Amniotic epithelial cell (primary cell): Measurements from ENCODE around the gene CDK15.

Experiments used
- DNase-seq: peaks from one replicate; pipeline ENCODE4 v3.0.0-alpha.2; 2010; ENCODE audit warnings: low read depth

The CDK15 gene

GRCh38 chr2:201866643-201867473 is 60.5 kb downstream of the CDK15 start:
- DNase-seq: no peak

- DNase-seq: no peak
These were observed 65.1 kb downstream of the CDK15 start for GRCh38 chr2:201871471-201871870.

- DNase-seq: no peak
These were observed 66.3 kb downstream of the CDK15 start for GRCh38 chr2:201872591-201872990.

GRCh38 chr2:201879996-201880395 is 73.7 kb downstream of the CDK15 start:
- DNase-seq: no peak

DNA sequence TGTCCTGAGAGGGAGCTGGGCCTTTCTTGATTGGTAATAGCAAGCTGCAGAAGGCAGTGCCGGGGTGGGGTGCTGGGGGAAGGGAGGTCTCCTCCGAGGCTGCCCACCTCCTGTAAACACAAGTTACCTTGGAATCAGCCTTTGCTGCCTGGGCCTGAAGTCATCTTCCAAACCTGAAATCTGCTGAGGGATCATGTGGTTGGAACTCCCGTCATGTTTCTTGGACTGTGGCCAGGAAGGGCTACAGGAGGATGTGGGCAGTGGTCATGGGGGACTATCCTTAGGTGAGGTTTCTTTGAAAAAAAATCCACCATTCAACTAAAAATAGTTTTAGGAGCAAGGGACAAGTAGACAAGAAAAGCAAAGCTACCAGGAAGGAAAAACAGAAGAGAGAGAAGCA is 74.2 kb downstream of the CDK15 start:
- peak; percentile 21 for DNase-seq

GRCh38 chr2:201880993-201881611 is 74.8 kb downstream of the CDK15 start:
- no peak for DNase-seq

- DNase-seq: no peak
These were observed 75.4 kb downstream of the CDK15 start for GRCh38 chr2:201881741-201882140.

DNA sequence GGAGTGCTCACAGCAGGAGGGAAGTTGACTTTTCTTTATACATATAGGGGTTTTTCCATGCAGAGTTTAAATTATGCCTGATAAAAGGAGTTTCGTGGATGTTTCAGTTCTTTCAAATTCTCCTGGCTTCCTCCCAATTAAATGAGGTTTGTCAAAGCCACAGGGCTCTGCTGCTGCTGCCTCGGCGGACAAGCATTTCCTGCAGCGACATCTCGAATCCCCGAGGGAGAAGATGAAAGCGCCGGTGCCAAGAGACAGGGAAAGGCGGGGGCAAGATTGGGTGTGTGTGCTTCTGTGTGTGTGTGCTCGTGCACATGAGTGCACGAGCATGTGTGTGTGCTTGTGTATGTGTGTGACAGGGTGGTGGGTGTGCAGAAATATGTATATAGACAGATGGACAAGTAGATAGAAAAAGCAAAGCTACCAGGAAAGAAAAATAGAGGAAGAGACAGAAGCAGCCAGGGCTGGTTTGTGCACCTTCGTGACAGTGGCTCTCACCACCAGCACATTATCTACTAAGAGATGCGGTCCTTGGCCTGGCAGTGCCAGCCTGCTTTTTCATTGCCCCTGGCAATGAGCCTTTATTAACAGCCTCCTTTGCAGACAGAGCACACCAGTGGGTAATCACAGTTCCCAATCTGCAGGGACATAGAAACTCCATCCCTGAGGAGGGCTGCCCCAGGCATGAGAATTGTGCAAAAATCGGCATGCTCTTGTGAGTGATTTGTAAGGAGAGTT is 76.2 kb downstream of the CDK15 start:
- DNase-seq: no peak

- no peak for DNase-seq
These were observed 77.5 kb downstream of the CDK15 start for GRCh38 chr2:201883606-201884369.

DNA sequence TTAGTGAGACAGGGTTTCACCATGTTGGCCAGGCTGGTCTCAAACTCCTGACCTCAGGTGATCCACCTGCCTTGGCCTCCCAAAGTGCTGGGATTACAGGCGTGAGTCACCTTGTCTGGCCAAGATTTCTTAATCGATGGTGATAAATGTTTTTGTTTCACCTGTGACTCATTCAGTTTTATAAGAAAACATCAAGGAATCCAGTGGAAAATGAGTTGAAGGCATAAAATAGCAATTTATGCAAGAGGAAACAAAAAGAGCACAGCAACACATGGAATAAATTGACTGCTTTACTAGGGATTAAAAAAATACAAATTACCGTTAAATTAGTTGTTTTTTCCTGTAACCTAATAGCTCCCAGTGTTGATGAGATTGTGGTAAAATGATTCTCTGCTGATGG is 80.2 kb downstream of the CDK15 start:
- peak; percentile 67 for DNase-seq

GRCh38 chr2:201887773-201888425 is 81.6 kb downstream of the CDK15 start:
- DNase-seq: no peak

- DNase-seq: no peak
These were observed 82.1 kb downstream of the CDK15 start for GRCh38 chr2:201888426-201888800.

GRCh38 chr2:201890453-201890852 is 84.1 kb downstream of the CDK15 start:
- peak; percentile 42 for DNase-seq

- no peak for DNase-seq
These were observed 85.3 kb downstream of the CDK15 start for GRCh38 chr2:201891676-201892075.

- DNase-seq: no peak
These were observed 86.2 kb downstream of the CDK15 start for GRCh38 chr2:201892516-201892915.

DNA sequence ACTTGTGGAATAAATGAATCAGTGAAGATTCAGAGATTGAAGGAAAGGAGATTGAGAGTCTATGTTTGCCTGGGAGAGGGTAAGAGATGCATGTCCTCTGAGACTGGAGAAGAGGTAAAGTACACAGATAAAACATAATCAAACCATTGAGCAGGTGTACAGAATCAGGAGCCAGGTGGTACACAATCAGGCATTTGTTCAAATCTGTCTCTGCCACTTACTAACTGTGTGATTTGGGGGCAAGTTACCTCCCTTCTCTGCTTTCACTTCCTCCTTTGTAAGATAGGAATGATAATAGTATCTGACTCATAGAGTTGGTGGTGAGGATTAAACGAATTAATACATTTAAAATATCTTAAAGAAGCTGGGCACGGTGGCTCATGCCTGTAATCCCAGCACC is 94.0 kb downstream of the CDK15 start:
- peak; percentile 18 for DNase-seq

DNA sequence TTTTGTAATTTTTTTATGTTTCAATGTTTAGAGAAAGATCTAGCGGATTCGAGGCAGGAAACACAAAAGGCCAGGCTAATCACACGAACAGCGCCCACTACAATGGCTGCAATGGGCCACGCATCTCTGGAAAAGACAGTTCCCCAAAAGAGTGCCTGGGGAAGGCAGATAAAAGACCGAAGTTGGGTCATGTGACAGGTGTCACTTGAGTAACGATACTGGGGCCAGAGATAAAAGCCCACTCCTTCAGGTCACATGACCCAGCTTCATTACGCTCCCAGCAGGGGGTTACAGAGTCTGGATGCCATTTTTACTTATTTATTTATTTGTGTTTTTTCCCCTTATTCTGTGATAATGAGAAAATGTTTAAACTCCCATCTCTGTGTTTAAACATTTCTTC is 95.4 kb downstream of the CDK15 start:
- DNase-seq: no peak

DNA sequence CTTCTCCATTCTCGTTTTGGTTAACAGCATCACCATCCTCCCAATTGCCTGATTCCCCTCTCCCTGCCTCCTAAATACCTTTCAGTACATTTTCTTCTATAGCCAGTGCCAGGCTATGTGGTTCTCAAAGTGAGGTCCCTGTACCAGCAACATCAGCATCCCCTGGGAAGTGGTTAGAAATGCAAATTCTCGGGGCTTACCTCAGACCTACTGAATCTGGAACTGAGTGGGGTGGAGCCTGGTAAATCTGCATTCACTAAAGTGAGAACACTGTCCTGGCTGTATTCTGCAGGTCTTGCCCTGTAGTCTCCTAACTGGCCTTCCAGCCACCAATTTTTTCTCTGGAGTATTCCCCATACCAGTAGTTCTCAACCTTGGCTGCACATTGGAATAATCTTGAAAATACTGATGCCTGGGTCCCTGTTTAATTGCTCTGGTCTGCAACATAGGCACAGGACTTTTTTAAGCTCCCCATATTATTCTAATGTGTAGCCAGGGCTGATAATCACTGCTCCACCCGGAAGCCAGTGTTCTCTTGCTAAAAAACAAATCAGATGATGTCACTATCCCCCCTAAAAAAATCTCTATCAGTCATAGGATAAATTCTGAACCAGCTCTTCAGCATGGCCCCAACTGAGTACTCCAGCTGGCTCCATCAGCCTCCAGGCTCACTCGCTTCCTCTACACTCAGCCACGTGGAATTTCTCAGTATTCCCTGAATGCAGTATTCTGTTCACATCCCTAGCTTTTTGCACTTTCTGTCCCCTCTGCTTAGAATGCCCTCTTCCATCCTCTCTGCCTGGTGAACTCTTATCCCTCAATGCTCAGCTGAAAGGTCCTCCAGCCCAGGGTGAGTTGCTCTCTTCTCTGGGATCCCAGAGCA is 98.4 kb downstream of the CDK15 start:
- no peak for DNase-seq

- no peak for DNase-seq
These were observed 100.6 kb downstream of the CDK15 start for GRCh38 chr2:201906777-201907562.

DNA sequence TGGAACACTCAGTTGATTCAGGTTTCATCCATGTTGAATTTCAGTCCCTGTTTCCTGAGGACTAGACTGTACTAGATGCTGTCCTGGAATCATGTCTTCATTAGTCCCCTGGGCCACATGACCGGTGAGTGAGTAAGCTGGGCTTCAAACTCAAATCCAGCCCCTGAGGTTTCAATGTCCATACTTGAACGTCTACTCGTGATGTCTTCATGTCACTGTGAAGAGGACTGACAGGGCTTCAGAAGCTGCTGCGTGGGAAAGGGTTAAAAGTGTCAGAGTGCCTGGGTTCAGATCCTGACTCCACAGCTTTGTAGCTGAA is 101.2 kb downstream of the CDK15 start:
- DNase-seq: no peak
